GM23338 (cell line): ENCODE results near the gene MROH2B. TPM values are rescaled to one million over a fixed set of nuclear protein-coding genes. Genes with fewer than 3 reads are reported as not detected.

Source experiments
- ATAC-seq: fragments of 200-7000 bp; cut with Tn5 transposase; 3 replicates; pipeline ENCODE4 v1.9.1; 2020
- DNase-seq: peaks from one replicate; pipeline ENCODE4 v3.0.0-alpha.2; 2015; ENCODE audit warnings: low spot score
- H2AFZ ChIP-seq: fragments of 200-600 bp; sonication (generic); 2 replicates; pipeline ENCODE4 v1.8.0; 2016; ENCODE audit warnings: antibody characterized with exemption, mild to moderate bottlenecking, moderate library complexity
- H3F3A ChIP-seq: fragments of 200-600 bp; sonication (generic); replicated peaks from 2 replicates; pipeline ENCODE4 v1.8.0; 2017; ENCODE audit warnings: antibody characterized with exemption, mixed run types, low read depth
- H3K27ac ChIP-seq: fragments of 200-600 bp; sonication (generic); 2 replicates; pipeline ENCODE4 v1.6.1; 2016; ENCODE audit warnings: low read depth
- H3K27me3 ChIP-seq: fragments of 200-600 bp; sonication (generic); 2 replicates; pipeline ENCODE4 v1.8.0; 2016; ENCODE audit warnings: mild to moderate bottlenecking, mixed run types, moderate library complexity; ENCODE audit not compliant: insufficient read depth
- H3K36me3 ChIP-seq: fragments of 200-600 bp; sonication (generic); 2 replicates; pipeline ENCODE4 v1.8.0; 2016; ENCODE audit warnings: mild to moderate bottlenecking; ENCODE audit not compliant: insufficient read depth
- H3K4me1 ChIP-seq: fragments of 200-600 bp; sonication (generic); 2 replicates; pipeline ENCODE4 v1.8.0; 2016; ENCODE audit warnings: mild to moderate bottlenecking, moderate library complexity; ENCODE audit not compliant: insufficient read depth
- H3K4me2 ChIP-seq: fragments of 200-600 bp; sonication (generic); 2 replicates; pipeline ENCODE4 v1.7.1; 2017; ENCODE audit warnings: mixed run types
- H3K4me3 ChIP-seq: fragments of 200-600 bp; sonication (generic); 2 replicates; pipeline ENCODE4 v1.6.1; 2016; ENCODE audit warnings: mixed run types
- H3K79me2 ChIP-seq: fragments of 200-600 bp; sonication (generic); replicated peaks from 2 replicates; pipeline ENCODE4 v1.8.0; 2017; ENCODE audit warnings: mild to moderate bottlenecking; ENCODE audit not compliant: insufficient read depth
- H3K9me2 ChIP-seq: fragments of 200-600 bp; sonication (generic); 2 replicates; pipeline ENCODE4 v1.8.0; 2017; ENCODE audit not compliant: insufficient read depth
- H4K20me1 ChIP-seq: fragments of 200-600 bp; sonication (generic); replicated peaks from 2 replicates; pipeline ENCODE4 v1.8.0; 2017; ENCODE audit warnings: mild to moderate bottlenecking; ENCODE audit not compliant: insufficient read depth
- H3K27ac Mint-ChIP-seq: 2 replicates; pipeline ENCODE4 v1.8.0; 2020; ENCODE audit warnings: inconsistent platforms, mild to moderate bottlenecking, moderate library complexity, mixed read lengths
- H3K27me3 Mint-ChIP-seq: 3 replicates; pipeline ENCODE4 v1.8.0; 2022; ENCODE audit warnings: low read depth, mild to moderate bottlenecking, moderate library complexity, mixed read lengths, inconsistent platforms; ENCODE audit not compliant: insufficient read depth, poor library complexity
- H3K36me3 Mint-ChIP-seq: 3 replicates; pipeline ENCODE4 v1.8.0; 2021; ENCODE audit warnings: low read depth, mild to moderate bottlenecking, inconsistent platforms, moderate library complexity, mixed read lengths
- H3K4me1 Mint-ChIP-seq: 3 replicates; pipeline ENCODE4 v1.8.0; 2020; ENCODE audit warnings: mild to moderate bottlenecking, inconsistent platforms, mixed read lengths
- H3K4me3 Mint-ChIP-seq: 3 replicates; pipeline ENCODE4 v1.8.0; 2021; ENCODE audit warnings: moderate library complexity, mild to moderate bottlenecking, inconsistent platforms, mixed read lengths
- H3K9me3 Mint-ChIP-seq: 3 replicates; pipeline ENCODE4 v1.8.0; 2020; ENCODE audit warnings: moderate library complexity, mild to moderate bottlenecking, inconsistent platforms, mixed read lengths
- CREB1 ChIP-seq: fragments of 250-450 bp; sonication (Bioruptor Pico); IDR thresholded peaks from 2 replicates; pipeline ENCODE4 v1.5.0; 2020; ENCODE audit warnings: low read depth, mild to moderate bottlenecking, moderate library complexity
- EZH2 ChIP-seq: fragments of 200-600 bp; sonication (generic); IDR thresholded peaks from one replicate; pipeline ENCODE4 v1.8.0; 2017; ENCODE audit warnings: antibody characterized with exemption, mild to moderate bottlenecking, low read depth; ENCODE audit not compliant: unreplicated experiment
- EZH2phosphoT487 ChIP-seq: fragments of 200-600 bp; sonication (generic); IDR thresholded peaks from one replicate; pipeline ENCODE4 v1.8.1; 2018; ENCODE audit warnings: antibody characterized with exemption; ENCODE audit not compliant: unreplicated experiment
- JUNB ChIP-seq: IDR thresholded peaks from one replicate; pipeline ENCODE4 v1.6.1; 2016; ENCODE audit warnings: antibody characterized with exemption; ENCODE audit not compliant: unreplicated experiment
- NANOG ChIP-seq: IDR thresholded peaks from 2 replicates; pipeline ENCODE4 v1.6.1; 2016; ENCODE audit warnings: antibody characterized with exemption, borderline replicate concordance
- POLR2AphosphoS5 ChIP-seq: IDR thresholded peaks from 2 replicates; pipeline ENCODE4 v1.6.1; 2016; ENCODE audit warnings: antibody characterized with exemption, low read depth
- STAT1 ChIP-seq: IDR thresholded peaks from one replicate; pipeline ENCODE4 v1.6.1; 2016; ENCODE audit warnings: antibody characterized with exemption; ENCODE audit not compliant: unreplicated experiment
- ZNF114 ChIP-seq: fragments of 250-450 bp; sonication (Bioruptor Pico); IDR thresholded peaks from 2 replicates; pipeline ENCODE4 v1.5.0; 2020; ENCODE audit warnings: mild to moderate bottlenecking, moderate library complexity
- ZNF331 ChIP-seq: fragments of 250-450 bp; sonication (Bioruptor Pico); IDR thresholded peaks from 2 replicates; pipeline ENCODE4 v1.5.0; 2020; ENCODE audit warnings: low read depth, mild to moderate bottlenecking, moderate library complexity
- polyA plus RNA-seq: library from polyadenylated mRNA; unstranded; fragments of >200 nt; fragmentation: Nextera tagmentation; extraction: Ambion mirVana; gene quantifications from 2 replicates; pipeline ENCODE4 v1.2.1, GENCODE V29; 2016
- total RNA-seq: library from RNA; depleted of rRNA; stranded (reverse); fragments of >200 nt; shearing (Covaris generic); gene quantifications from 2 replicates; pipeline ENCODE4 v1.2.3, GENCODE V29; 2014
- TF ChIP-seq, protein P1 (sequence below), 2 experiments: fragments of 200-600 bp in 1 of 2; sonication (generic) in 1 of 2; conservative IDR thresholded peaks; 2 replicates each; pipeline versions ENCODE4 v1.5.1 to v1.6.1; 2016 to 2017; ENCODE audit warnings: antibody characterized with exemption in 2 of 2, low read depth in 2 of 2, mild to moderate bottlenecking in 2 of 2, moderate library complexity in 1 of 2
- TF ChIP-seq, protein P2 (sequence below): IDR thresholded peaks from one replicate; pipeline ENCODE4 v1.6.1; 2018; ENCODE audit warnings: antibody characterized with exemption; ENCODE audit not compliant: unreplicated experiment
- TF ChIP-seq, protein P3 (sequence below): IDR thresholded peaks from 2 replicates; pipeline ENCODE4 v1.6.1; 2016; ENCODE audit warnings: antibody characterized with exemption

Gene MROH2B
- total and polyA plus RNA-seq, 2 experiments from 2014 or later: not detected

DNA sequence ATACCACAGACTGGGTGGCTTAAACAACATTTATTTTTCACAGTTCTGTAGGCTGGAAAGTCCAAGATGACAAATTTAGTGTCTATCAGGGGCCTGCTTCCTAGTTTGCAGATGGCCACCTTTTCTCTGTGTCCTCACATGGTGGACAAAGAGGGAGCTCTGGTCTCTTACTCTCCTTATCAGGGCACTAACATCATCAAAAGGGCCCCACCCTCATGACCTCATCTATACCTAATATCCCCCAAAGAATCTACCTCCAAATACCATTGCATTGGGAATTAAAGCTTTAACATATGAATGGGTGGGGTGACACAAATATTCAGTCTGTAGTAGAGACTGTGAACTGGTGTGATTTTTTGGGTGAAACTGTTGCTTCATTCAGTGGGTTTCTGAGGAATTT is 83.8 kb downstream of the MROH2B start:
- no peak overlapping the region for H3K4me2 ChIP-seq
- H3K36me3 ChIP-seq: no peaks in the 10 kb centered on the region
- no peaks in the 10 kb centered on the region for H3K27me3 ChIP-seq
- no peaks in the 10 kb centered on the region for H3K4me1 ChIP-seq
- H3K4me3 ChIP-seq: no peak overlapping the region
- peaks cover 3% of the 10 kb centered on the region for H3K27me3 Mint-ChIP-seq
- H3K4me3 Mint-ChIP-seq: no peak overlapping the region
- no peaks in the 10 kb centered on the region for H3K9me3 Mint-ChIP-seq
- no peak for TF ChIP-seq EZH2
- TF ChIP-seq, protein P1, sequence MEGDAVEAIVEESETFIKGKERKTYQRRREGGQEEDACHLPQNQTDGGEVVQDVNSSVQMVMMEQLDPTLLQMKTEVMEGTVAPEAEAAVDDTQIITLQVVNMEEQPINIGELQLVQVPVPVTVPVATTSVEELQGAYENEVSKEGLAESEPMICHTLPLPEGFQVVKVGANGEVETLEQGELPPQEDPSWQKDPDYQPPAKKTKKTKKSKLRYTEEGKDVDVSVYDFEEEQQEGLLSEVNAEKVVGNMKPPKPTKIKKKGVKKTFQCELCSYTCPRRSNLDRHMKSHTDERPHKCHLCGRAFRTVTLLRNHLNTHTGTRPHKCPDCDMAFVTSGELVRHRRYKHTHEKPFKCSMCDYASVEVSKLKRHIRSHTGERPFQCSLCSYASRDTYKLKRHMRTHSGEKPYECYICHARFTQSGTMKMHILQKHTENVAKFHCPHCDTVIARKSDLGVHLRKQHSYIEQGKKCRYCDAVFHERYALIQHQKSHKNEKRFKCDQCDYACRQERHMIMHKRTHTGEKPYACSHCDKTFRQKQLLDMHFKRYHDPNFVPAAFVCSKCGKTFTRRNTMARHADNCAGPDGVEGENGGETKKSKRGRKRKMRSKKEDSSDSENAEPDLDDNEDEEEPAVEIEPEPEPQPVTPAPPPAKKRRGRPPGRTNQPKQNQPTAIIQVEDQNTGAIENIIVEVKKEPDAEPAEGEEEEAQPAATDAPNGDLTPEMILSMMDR (conservative IDR thresholded peaks at IDR 0.05; ENCODE audit: low read depth in 2 of 2): no peak
- TF ChIP-seq ZNF114: no peak
- no peak for TF ChIP-seq POLR2AphosphoS5
- no peak for TF ChIP-seq STAT1
- TF ChIP-seq EZH2phosphoT487: no peak
- TF ChIP-seq, protein P2, sequence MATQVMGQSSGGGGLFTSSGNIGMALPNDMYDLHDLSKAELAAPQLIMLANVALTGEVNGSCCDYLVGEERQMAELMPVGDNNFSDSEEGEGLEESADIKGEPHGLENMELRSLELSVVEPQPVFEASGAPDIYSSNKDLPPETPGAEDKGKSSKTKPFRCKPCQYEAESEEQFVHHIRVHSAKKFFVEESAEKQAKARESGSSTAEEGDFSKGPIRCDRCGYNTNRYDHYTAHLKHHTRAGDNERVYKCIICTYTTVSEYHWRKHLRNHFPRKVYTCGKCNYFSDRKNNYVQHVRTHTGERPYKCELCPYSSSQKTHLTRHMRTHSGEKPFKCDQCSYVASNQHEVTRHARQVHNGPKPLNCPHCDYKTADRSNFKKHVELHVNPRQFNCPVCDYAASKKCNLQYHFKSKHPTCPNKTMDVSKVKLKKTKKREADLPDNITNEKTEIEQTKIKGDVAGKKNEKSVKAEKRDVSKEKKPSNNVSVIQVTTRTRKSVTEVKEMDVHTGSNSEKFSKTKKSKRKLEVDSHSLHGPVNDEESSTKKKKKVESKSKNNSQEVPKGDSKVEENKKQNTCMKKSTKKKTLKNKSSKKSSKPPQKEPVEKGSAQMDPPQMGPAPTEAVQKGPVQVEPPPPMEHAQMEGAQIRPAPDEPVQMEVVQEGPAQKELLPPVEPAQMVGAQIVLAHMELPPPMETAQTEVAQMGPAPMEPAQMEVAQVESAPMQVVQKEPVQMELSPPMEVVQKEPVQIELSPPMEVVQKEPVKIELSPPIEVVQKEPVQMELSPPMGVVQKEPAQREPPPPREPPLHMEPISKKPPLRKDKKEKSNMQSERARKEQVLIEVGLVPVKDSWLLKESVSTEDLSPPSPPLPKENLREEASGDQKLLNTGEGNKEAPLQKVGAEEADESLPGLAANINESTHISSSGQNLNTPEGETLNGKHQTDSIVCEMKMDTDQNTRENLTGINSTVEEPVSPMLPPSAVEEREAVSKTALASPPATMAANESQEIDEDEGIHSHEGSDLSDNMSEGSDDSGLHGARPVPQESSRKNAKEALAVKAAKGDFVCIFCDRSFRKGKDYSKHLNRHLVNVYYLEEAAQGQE: no peak
- no peak for TF ChIP-seq CREB1
- TF ChIP-seq NANOG: no peak
- TF ChIP-seq ZNF331 (CRISPR knock-in tag): no peak
- TF ChIP-seq, protein P3, sequence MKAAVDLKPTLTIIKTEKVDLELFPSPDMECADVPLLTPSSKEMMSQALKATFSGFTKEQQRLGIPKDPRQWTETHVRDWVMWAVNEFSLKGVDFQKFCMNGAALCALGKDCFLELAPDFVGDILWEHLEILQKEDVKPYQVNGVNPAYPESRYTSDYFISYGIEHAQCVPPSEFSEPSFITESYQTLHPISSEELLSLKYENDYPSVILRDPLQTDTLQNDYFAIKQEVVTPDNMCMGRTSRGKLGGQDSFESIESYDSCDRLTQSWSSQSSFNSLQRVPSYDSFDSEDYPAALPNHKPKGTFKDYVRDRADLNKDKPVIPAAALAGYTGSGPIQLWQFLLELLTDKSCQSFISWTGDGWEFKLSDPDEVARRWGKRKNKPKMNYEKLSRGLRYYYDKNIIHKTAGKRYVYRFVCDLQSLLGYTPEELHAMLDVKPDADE: no peak
- no peak for TF ChIP-seq JUNB
- no peaks in the 10 kb centered on the region for H3F3A ChIP-seq
- no peaks in the 10 kb centered on the region for H3K4me1 Mint-ChIP-seq
- no peak overlapping the region for H3K27ac Mint-ChIP-seq
- H2AFZ ChIP-seq: no peak overlapping the region
- no peaks in the 10 kb centered on the region for H3K36me3 Mint-ChIP-seq
- no peaks in the 10 kb centered on the region for H4K20me1 ChIP-seq
- H3K9me2 ChIP-seq: no peaks in the 10 kb centered on the region
- ATAC-seq (no peak), DNase-seq (no peak)
- H3K27ac ChIP-seq: no peak overlapping the region
- no peaks in the 10 kb centered on the region for H3K79me2 ChIP-seq
